ENCODE results near the gene IRF4. TPM values are rescaled to one million over a fixed set of nuclear protein-coding genes. Genes with fewer than 3 reads are reported as not detected.

Gene IRF4
- total and polyA plus RNA-seq, 2 experiments from 2014 or later: 1.3 to 1.9 TPM

DNA sequence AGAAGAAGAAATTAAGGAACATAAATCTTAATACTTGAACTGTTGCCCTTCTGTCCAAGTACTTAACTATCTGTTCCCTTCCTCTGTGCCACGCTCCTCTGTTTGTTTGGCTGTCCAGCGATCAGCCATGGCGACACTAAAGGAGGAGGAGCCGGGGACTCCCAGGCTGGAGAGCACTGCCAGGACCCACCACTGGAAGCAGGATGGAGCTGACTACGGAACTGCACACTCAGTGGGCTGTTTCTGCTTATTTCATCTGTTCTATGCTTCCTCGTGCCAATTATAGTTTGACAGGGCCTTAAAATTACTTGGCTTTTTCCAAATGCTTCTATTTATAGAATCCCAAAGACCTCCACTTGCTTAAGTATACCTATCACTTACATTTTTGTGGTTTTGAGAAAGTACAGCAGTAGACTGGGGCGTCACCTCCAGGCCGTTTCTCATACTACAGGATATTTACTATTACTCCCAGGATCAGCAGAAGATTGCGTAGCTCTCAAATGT lies 17.1 kb downstream of the IRF4 start:
- Mint-ChIP-seq H3K27ac (no peak overlapping the region), H3K27me3 (ENCODE audit: insufficient read depth, low read depth, poor library complexity) (peaks cover 2% of the 10 kb centered on the region), H3K9me3 (no peaks in the 10 kb centered on the region), H3K36me3 (ENCODE audit: low read depth) (no peaks in the 10 kb centered on the region), H3K4me3 (no peak overlapping the region), H3K4me1 (peaks cover 23% of the 10 kb centered on the region)
- peak; percentile 76 for DNase-seq (ENCODE audit: low spot score)
- no peak overlapping the region for H3K27ac ChIP-seq (ENCODE audit: low read depth)
- H4K20me1 ChIP-seq (replicated peaks; ENCODE audit: insufficient read depth): no peaks in the 10 kb centered on the region
- H3K36me3 ChIP-seq (ENCODE audit: insufficient read depth): no peaks in the 10 kb centered on the region
- no peaks in the 10 kb centered on the region for H3K27me3 ChIP-seq (ENCODE audit: insufficient read depth)
- H3F3A ChIP-seq (replicated peaks; ENCODE audit: low read depth): no peaks in the 10 kb centered on the region
- TF ChIP-seq, protein P1, sequence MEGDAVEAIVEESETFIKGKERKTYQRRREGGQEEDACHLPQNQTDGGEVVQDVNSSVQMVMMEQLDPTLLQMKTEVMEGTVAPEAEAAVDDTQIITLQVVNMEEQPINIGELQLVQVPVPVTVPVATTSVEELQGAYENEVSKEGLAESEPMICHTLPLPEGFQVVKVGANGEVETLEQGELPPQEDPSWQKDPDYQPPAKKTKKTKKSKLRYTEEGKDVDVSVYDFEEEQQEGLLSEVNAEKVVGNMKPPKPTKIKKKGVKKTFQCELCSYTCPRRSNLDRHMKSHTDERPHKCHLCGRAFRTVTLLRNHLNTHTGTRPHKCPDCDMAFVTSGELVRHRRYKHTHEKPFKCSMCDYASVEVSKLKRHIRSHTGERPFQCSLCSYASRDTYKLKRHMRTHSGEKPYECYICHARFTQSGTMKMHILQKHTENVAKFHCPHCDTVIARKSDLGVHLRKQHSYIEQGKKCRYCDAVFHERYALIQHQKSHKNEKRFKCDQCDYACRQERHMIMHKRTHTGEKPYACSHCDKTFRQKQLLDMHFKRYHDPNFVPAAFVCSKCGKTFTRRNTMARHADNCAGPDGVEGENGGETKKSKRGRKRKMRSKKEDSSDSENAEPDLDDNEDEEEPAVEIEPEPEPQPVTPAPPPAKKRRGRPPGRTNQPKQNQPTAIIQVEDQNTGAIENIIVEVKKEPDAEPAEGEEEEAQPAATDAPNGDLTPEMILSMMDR (conservative IDR thresholded peaks at IDR 0.05; ENCODE audit: low read depth in 2 of 2): peak; percentile 53 to 86
- TF ChIP-seq, protein P2, sequence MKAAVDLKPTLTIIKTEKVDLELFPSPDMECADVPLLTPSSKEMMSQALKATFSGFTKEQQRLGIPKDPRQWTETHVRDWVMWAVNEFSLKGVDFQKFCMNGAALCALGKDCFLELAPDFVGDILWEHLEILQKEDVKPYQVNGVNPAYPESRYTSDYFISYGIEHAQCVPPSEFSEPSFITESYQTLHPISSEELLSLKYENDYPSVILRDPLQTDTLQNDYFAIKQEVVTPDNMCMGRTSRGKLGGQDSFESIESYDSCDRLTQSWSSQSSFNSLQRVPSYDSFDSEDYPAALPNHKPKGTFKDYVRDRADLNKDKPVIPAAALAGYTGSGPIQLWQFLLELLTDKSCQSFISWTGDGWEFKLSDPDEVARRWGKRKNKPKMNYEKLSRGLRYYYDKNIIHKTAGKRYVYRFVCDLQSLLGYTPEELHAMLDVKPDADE (IDR thresholded peaks at IDR 0.05): no peak
- no peak overlapping the region for H2AFZ ChIP-seq
- H3K4me3 ChIP-seq: no peak overlapping the region
- H3K4me2 ChIP-seq: no peak overlapping the region
- no peaks in the 10 kb centered on the region for H3K79me2 ChIP-seq (replicated peaks; ENCODE audit: insufficient read depth)
- H3K9me2 ChIP-seq (ENCODE audit: insufficient read depth): no peaks in the 10 kb centered on the region
- peak; percentile 99 for ATAC-seq
- no peaks in the 10 kb centered on the region for H3K4me1 ChIP-seq (ENCODE audit: insufficient read depth)

- Histone ChIP-seq H3F3A (replicated peaks; ENCODE audit: low read depth) (no peaks in the 10 kb centered on the region), H3K36me3 (ENCODE audit: insufficient read depth) (no peaks in the 10 kb centered on the region), H3K79me2 (replicated peaks; ENCODE audit: insufficient read depth) (no peaks in the 10 kb centered on the region), H3K27me3 (ENCODE audit: insufficient read depth) (no peaks in the 10 kb centered on the region), H3K4me1 (ENCODE audit: insufficient read depth) (no peaks in the 10 kb centered on the region), H4K20me1 (replicated peaks; ENCODE audit: insufficient read depth) (no peaks in the 10 kb centered on the region), H3K9me2 (ENCODE audit: insufficient read depth) (no peaks in the 10 kb centered on the region), H2AFZ (no peak overlapping the region), H3K4me3 (no peak overlapping the region), H3K4me2 (no peak overlapping the region), H3K27ac (ENCODE audit: low read depth) (no peak overlapping the region)
- DNase-seq (ENCODE audit: low spot score) (no peak), ATAC-seq (no peak)
- Mint-ChIP-seq H3K27me3 (ENCODE audit: insufficient read depth, low read depth, poor library complexity) (peaks cover 2% of the 10 kb centered on the region), H3K4me1 (peaks cover 23% of the 10 kb centered on the region), H3K36me3 (ENCODE audit: low read depth) (no peaks in the 10 kb centered on the region; the same call in 2 of the 3 replicates), H3K9me3 (no peaks in the 10 kb centered on the region; the same call in 2 of the 3 replicates), H3K4me3 (no peak overlapping the region), H3K27ac (no peak overlapping the region)
- TF ChIP-seq, protein P2 (IDR thresholded peaks at IDR 0.05): no peak
- TF ChIP-seq POLR2AphosphoS5 (IDR thresholded peaks at IDR 0.05; ENCODE audit: low read depth) (no peak), STAT1 (IDR thresholded peaks at IDR 0.05; ENCODE audit: unreplicated experiment) (no peak), ZNF331 (CRISPR knock-in tag; IDR thresholded peaks at IDR 0.05; ENCODE audit: low read depth) (no peak), REST (IDR thresholded peaks at IDR 0.05; ENCODE audit: unreplicated experiment) (no peak)
Observed at GRCh38 chr6:409370-409972, 17.9 kb downstream of the IRF4 start.

Data from GM23338 (cell line).